K562 (cell line): ENCODE results near the gene RIPOR2. TPM values are rescaled to one million over a fixed set of nuclear protein-coding genes. Genes with fewer than 3 reads are reported as not detected.

Experiments used
- CTCF ChIP-seq, 3 experiments: IDR thresholded peaks in 2 of 3; conservative IDR thresholded peaks in 1 of 3; 2 replicates each; pipeline ENCODE4 v1.5.1; 2011 to 2012; ENCODE audit warnings: low read length in 3 of 3, mild to moderate bottlenecking in 3 of 3, control low read depth in 2 of 3, improper control_type of control experiment in 1 of 3, inconsistent platforms in 1 of 3, low read depth in 1 of 3, mixed read lengths in 1 of 3, moderate library complexity in 1 of 3; ENCODE audit not compliant: insufficient read depth in 2 of 3
- MTA1 ChIP-seq: fragments of 450-650 bp; IDR thresholded peaks from 2 replicates; pipeline ENCODE4 v1.6.1; 2017; ENCODE audit warnings: borderline replicate concordance
- NEUROD1 ChIP-seq: fragments of 150-350 bp; IDR thresholded peaks from 2 replicates; pipeline ENCODE4 v1.6.1; 2014; ENCODE audit warnings: borderline replicate concordance, low read length, low read depth; ENCODE audit not compliant: partially characterized antibody
- SMAD4 ChIP-seq: fragments of 250-450 bp; sonication (Bioruptor Pico); conservative IDR thresholded peaks from 2 replicates; pipeline ENCODE4 v1.8.0; 2021; ENCODE audit warnings: inconsistent platforms, mild to moderate bottlenecking, moderate library complexity
- ZBED1 ChIP-seq: IDR thresholded peaks from 2 replicates; pipeline ENCODE4 v1.6.1; 2014
- ZC3H11A ChIP-seq: IDR thresholded peaks from 2 replicates; pipeline ENCODE4 v1.6.1; 2012; ENCODE audit warnings: low read depth, low read length, improper control_type of control experiment
- polyA plus RNA-seq, 8 experiments: library from polyadenylated mRNA; depleted of rRNA in 4 of 8; stranded (reverse) in 5 of 8; unstranded in 3 of 8; fragments of >200 nt; fragmentation: Nextera tagmentation in 2 of 8; fragmentation: Illumina TruSeq in 1 of 8; extraction: Ambion mirVana in 2 of 8; extraction: Trizol in 1 of 8; gene quantifications; 2 replicates each; pipeline versions ENCODE4 v1.2.1 to v1.2.3, GENCODE V29; 2011 to 2014; ENCODE audit warnings: inconsistent platforms in 1 of 8, missing spikeins in 1 of 8
- total RNA-seq, 7 experiments: library from RNA; depleted of rRNA in 6 of 7; stranded (reverse); fragments of >200 nt in 6 of 7; fragmentation: Illumina TruSeq in 2 of 7; extraction: Trizol in 2 of 7; gene quantifications; 2 replicates each; pipeline versions ENCODE4 v1.2.1 to v1.2.3, GENCODE V29; 2011 to 2021; ENCODE audit warnings: low replicate concordance in 1 of 7
- TF ChIP-seq, protein P1 (sequence below), 2 experiments: fragments of 450-650 bp in 1 of 2; sonication (generic) in 1 of 2; formaldehyde crosslinking in 1 of 2; IDR thresholded peaks; 2 replicates each; pipeline versions ENCODE4 v1.7.1 to v1.9.0; 2016 to 2022; ENCODE audit warnings: inconsistent platforms in 1 of 2, mild to moderate bottlenecking in 1 of 2, missing genetic modification reagents in 1 of 2
- TF ChIP-seq, protein P2 (sequence below): fragments of 250-450 bp; sonication (Bioruptor Pico); IDR thresholded peaks from 2 replicates; pipeline ENCODE4 v1.4.0; 2020; ENCODE audit warnings: mild to moderate bottlenecking, moderate library complexity, borderline replicate concordance

The RIPOR2 gene
- total and polyA plus RNA-seq, 9 of the 15 experiments (the other 6 are each of a cell fraction or from before 2014, with no cell fraction given): 0.04 to 1.0 (median 0.47) TPM; not detected in 2

GRCh38 chr6:24900917-24901697 is 34.7 kb downstream of the RIPOR2 start (continued):
- TF ChIP-seq, protein P1, sequence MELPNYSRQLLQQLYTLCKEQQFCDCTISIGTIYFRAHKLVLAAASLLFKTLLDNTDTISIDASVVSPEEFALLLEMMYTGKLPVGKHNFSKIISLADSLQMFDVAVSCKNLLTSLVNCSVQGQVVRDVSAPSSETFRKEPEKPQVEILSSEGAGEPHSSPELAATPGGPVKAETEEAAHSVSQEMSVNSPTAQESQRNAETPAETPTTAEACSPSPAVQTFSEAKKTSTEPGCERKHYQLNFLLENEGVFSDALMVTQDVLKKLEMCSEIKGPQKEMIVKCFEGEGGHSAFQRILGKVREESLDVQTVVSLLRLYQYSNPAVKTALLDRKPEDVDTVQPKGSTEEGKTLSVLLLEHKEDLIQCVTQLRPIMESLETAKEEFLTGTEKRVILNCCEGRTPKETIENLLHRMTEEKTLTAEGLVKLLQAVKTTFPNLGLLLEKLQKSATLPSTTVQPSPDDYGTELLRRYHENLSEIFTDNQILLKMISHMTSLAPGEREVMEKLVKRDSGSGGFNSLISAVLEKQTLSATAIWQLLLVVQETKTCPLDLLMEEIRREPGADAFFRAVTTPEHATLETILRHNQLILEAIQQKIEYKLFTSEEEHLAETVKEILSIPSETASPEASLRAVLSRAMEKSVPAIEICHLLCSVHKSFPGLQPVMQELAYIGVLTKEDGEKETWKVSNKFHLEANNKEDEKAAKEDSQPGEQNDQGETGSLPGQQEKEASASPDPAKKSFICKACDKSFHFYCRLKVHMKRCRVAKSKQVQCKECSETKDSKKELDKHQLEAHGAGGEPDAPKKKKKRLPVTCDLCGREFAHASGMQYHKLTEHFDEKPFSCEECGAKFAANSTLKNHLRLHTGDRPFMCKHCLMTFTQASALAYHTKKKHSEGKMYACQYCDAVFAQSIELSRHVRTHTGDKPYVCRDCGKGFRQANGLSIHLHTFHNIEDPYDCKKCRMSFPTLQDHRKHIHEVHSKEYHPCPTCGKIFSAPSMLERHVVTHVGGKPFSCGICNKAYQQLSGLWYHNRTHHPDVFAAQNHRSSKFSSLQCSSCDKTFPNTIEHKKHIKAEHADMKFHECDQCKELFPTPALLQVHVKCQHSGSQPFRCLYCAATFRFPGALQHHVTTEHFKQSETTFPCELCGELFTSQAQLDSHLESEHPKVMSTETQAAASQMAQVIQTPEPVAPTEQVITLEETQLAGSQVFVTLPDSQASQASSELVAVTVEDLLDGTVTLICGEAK (IDR thresholded peaks at IDR 0.05): no peak
- TF ChIP-seq, protein P1 (CRISPR knock-in tag; IDR thresholded peaks at IDR 0.05): no peak
- TF ChIP-seq MTA1 (no peak), ZC3H11A (no peak), NEUROD1 (no peak), CTCF (IDR thresholded peaks at IDR 0.05 in 2 of 3, conservative IDR thresholded peaks at IDR 0.05 in 1 of 3; ENCODE audit: insufficient read depth in 2 of 3, low read depth in 1 of 3, low read length in 3 of 3) (no peak), SMAD4 (CRISPR knock-in tag) (no peak), ZBED1 (no peak)
- TF ChIP-seq, protein P2, sequence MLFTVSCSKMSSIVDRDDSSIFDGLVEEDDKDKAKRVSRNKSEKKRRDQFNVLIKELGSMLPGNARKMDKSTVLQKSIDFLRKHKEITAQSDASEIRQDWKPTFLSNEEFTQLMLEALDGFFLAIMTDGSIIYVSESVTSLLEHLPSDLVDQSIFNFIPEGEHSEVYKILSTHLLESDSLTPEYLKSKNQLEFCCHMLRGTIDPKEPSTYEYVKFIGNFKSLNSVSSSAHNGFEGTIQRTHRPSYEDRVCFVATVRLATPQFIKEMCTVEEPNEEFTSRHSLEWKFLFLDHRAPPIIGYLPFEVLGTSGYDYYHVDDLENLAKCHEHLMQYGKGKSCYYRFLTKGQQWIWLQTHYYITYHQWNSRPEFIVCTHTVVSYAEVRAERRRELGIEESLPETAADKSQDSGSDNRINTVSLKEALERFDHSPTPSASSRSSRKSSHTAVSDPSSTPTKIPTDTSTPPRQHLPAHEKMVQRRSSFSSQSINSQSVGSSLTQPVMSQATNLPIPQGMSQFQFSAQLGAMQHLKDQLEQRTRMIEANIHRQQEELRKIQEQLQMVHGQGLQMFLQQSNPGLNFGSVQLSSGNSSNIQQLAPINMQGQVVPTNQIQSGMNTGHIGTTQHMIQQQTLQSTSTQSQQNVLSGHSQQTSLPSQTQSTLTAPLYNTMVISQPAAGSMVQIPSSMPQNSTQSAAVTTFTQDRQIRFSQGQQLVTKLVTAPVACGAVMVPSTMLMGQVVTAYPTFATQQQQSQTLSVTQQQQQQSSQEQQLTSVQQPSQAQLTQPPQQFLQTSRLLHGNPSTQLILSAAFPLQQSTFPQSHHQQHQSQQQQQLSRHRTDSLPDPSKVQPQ (CRISPR knock-in tag): no peak
